Muscle of arm (tissue), 12 donors: ENCODE measurements around the gene PLPPR2. TPM values are rescaled to one million over a fixed set of nuclear protein-coding genes. Genes with fewer than 3 reads are reported as not detected.
"Not testable (repeated sequence)": the region's sequence is repeated elsewhere in the genome, so short reads cannot be mapped to it uniquely, and the experiment has no call there.

Source experiments
- DNase-seq: peaks from one replicate; pipeline ENCODE4 v3.0.0-alpha.2; 2013
- polyA plus RNA-seq, 12 donors: library from polyadenylated mRNA; unstranded; fragments of 120-200 nt; gene quantifications; one replicate each; pipeline ENCODE4 v1.2.1, GENCODE V29; 2013; ENCODE audit not compliant: insufficient read length in 12 of 12

The PLPPR2 gene
- polyA plus RNA-seq, 12 donors, result 8.4 to 22.0 (median 11.2) TPM; not detected in 1

DNA sequence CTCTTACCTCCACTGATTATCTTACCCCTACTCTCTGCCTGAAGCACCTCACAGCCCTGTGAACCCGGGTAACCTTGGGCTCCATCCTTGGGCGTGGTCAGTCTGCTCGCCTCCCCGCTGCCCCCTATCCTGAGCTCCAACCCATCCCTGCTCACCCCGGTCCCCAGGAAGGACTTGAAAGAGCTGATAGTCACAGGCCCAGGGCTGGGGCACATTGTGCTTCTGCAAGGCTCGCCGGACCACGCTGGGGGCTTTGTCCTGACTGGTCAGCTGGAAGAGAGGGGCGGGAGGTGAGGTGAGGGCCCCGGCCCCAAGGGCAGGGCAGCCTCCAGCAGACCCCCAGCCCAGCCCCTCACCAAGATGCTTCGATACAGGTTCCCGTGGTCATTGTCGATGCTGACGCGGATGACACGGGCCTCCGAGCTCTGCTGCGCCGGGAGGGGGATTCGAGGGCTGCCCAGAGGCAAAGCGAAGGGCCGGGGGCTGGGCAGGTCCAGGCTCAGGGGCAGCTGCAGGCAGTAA lies 41.9 kb downstream of the PLPPR2 start:
- DNase-seq, result no peak

DNA sequence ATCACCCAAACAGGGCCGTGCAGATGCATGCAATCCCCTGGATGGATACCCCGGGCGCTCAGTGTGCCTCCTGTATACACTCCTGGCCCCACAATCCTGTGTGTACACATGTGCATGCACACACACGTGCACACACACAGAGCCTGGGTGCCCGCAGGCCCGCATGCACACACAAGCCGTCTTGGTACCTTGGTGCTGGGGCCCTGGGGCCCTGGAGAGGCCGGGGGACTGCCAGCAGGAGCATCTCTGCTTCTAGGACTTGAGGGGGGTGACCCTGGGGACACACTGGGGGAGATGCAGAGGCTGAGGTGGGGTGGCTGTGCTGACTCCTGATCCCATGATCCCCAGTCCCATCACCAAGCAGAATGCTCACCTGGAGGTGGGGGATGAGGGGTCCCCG lies 44.4 kb downstream of the PLPPR2 start:
- no peak for DNase-seq

DNA sequence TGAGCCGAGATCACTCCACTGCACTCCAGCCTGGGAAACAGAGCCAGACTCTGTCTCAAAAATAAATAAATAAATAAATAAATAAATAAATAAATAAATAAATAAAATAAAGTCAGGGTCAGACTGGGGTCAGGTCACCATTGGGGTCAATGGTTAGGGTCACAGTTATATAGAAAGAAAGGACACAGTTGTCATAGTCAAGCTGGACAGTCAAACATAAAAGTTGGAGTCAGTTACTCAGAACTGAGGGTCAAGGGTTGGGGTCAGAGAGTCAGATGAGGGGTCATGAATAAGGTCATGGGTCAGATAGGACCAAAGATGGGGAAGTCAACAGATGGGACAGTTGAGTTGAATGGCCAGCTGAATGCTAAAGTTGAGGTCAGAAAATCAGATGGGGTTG lies 45.6 kb downstream of the PLPPR2 start:
- no peak for DNase-seq

DNA sequence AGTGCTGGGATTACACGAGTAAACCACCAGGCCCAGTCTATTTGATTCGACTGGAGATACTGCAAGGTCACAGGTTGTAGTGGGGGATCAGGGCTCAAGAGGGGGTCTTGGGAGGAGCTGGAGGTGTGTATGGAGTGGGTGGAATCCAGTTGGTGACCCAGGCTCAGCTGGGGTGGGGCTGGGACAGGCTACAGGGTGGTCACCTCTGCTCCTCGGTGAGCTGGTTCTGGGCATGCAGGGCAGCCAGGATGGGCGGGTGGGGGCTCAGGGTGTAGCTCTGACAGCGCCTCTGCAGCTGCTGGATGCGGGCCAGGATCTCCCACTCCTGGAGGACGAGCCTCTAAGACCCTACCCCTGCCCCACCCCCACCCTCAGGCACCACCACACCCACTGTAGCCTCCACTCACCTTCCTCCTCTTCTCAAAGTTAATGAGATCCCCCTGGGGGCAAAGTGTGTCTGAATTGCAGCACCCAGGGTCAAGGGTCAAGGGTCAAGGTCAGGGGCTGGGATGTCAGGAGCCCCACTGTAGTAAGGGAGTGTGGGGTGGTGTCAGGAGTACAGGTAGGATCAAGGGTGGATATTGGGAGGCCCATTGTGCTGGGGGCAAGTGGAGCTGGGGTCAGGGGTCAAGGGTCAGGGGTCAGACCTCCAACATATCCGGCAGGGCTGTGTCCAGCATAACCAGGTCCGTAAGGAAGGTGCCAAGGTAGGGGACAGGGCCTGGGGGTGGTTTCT lies 46.7 kb downstream of the PLPPR2 start:
- DNase-seq, result no peak

DNA sequence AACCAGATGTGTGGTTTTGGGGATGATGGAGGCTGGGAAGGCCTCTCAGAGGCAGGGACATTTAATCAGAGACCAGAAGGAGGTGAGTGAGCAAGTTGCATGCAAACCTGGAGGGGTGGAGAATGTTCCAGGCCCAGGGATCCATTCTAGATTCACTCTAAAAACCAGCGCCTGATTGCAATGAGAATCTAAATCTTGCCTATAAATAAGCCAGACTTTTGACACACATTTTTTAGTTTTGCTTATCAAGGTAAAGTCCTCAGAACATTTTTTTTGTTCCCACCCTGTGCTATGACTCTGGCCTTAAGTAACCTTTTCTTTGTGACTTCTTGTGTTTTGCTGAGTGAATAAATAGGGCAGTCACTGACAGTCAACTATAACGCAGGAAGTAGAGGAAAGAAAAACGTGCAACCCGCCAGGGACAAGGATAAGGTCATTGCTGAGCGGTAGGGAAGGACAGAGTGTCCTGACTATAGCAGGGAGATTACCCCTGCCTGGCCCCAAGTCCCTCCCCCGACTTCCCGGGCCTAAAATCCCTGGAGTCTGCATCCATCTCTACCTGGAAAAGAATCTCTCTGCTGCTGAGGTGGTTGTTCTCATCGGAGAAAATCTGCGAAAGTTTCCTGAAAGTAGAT lies 49.5 kb downstream of the PLPPR2 start:
- DNase-seq, result no peak

DNA sequence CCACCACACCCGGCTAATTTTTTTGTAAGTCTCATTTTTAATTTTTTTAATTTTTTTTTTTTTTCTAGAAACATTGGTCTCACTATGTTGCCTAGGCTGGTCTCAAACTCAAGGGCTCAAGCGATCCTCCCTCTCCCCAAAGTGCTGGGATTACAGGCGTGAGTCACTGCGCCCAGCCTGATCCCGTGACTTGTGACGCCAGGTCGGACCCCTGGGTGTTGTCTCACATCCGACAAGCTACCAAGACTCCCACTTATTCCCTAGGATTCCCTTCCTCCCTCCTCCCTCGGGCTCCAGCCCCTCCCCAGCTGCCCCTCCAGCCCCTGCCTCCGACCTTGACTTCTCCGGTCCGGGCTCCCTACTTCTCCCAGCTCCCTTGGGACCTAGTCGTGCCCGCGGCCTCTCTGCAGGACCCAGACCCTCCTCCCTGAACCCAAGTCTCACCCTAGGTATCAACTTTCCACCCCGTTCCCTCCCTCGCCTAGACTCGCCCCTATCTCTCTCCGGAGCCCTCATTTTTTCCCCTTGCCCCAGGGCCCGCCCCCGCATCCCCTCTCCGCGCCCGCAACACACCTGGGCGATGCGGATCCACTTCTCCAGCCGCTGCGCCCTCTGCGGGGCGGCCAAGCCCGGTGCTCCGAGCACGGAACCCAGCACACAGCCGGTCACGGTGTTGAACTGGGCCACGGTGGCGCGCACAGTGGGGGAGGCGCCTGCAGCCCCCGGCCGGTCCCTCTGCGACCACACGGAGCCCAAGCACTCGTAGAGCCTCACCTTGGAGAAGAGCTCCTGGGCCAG lies 50.8 kb downstream of the PLPPR2 start:
- DNase-seq, result no peak

DNA sequence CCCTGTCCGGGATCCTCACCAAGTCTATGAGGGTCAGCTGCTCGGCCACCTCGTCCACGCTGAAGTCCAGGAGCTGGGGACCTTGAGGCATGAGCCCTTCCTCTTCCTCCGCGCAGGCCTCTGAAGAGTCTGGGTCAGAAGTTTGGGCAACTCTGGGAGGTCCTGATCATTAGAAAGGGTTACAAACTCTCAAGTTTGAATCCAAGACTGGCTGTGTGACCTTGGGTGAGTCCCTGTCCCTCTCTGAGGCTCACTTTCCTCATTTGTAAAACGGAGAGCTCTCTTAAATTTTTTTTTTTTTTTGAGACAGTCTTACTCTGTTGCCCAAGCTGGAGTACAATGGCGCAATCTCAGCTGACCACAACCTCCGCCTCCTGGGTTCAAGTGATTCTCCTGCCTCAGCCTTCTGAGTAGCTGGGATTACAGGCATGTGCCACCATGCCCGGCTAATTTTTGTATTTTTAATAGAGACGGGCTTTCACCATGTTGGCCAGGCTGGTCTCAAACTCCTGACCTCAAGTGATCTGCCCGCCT lies 51.5 kb downstream of the PLPPR2 start:
- not testable (repeated sequence) for DNase-seq

DNA sequence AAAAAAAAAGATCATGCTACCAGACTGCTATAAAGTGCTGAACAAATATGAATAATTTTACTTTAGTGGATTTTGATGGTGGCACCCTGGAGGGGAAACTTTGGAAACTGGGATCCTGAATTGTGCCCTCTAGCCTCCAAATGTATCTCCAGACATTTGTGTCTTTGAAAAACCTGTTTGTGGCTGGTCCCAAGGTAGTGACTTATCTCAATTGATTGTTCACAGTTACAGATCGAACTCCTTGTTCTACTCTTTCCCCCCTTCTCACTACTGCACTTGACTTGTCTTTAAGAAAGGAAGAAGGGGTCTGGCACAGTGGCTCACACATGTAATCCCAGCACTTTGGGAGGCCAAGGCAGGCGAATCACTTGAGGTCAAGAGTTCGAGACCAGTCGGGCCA lies 53.4 kb downstream of the PLPPR2 start:
- no peak for DNase-seq

DNA sequence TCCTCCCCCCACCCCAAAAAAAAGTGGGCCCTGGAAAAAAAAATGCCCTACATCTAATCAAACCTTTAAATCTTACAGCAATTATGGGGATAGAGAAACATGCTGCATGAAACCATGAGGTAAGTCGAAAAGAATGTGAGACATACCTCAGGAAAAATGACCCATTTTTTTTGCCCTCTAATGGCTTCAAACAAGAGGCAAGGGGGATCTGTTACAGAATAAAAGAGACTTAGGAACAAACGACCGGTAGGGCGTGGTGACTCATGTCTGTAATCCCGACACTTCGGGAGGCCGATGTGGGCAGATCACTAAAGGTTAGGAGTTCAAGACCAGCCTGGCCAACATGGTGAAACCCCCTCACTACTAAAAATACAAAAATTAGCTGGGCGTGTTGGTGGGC lies 55.5 kb downstream of the PLPPR2 start:
- DNase-seq, result no peak

DNA sequence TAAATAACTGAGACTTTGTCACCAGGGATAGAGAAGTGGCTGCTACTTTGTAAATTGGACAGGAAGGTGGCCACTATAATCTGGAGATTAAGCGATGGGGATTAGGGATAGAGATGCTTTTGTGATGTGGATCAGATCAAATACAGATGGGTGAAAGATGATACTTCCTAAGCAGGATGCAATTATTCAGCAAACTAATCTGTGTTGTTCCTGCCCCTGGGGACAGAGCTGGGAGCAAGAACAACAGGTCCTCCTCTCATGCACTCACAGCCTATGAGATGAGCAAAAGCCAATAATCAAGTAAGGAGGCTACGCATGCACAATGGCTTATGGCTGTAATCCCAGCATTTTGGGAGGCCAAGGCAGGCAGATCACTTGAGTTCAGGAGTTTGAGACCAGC lies 59.3 kb downstream of the PLPPR2 start:
- no peak for DNase-seq

Other genes with a start within 250 kb of the PLPPR2 start
- 10 to 100 TPM in 5 of 12 donors, 1 to 10 TPM in 5, not detected in 2; 6.9 to 19.1 (median 10.4) TPM for gene SPC24, start 199.7 kb upstream of the PLPPR2 start, polyA plus RNA-seq
- 100 to 1,000 TPM in 11 of 12 donors, not detected in 1; 100 to 164 (median 118) TPM for gene KANK2, start 157.9 kb upstream of the PLPPR2 start, polyA plus RNA-seq
- gene ANGPTL8, start 115.8 kb upstream of the PLPPR2 start, polyA plus RNA-seq, result under 1 TPM in 6 of 12 donors, not detected in 6; 0.32 to 0.89 (median 0.50) TPM
- 10 to 100 TPM in 11 of 12 donors, not detected in 1; 23.7 to 53.7 (median 37.5) TPM for gene DOCK6, start 92.9 kb upstream of the PLPPR2 start, polyA plus RNA-seq
- not detected for gene TSPAN16, start 59.3 kb upstream of the PLPPR2 start, polyA plus RNA-seq
- 10 to 100 TPM in 3 of 12 donors, 1 to 10 TPM in 8, not detected in 1; 4.9 to 22.5 (median 6.8) TPM for gene RAB3D, start 15.8 kb upstream of the PLPPR2 start, polyA plus RNA-seq
- 10 to 100 TPM in 11 of 12 donors, not detected in 1; 34.5 to 56.2 (median 42.0) TPM for gene TMEM205, start 9.2 kb upstream of the PLPPR2 start, polyA plus RNA-seq
- gene CCDC159, start 8.9 kb upstream of the PLPPR2 start, polyA plus RNA-seq, result 10 to 100 TPM in 4 of 12 donors, 1 to 10 TPM in 7, not detected in 1; 4.5 to 33.7 (median 8.1) TPM
- gene SWSAP1, start 19.2 kb downstream of the PLPPR2 start, polyA plus RNA-seq, result 1 to 10 TPM in 8 of 12 donors, under 1 TPM in 2, not detected in 2; 0.86 to 2.4 (median 1.3) TPM
- 1 to 10 TPM in 11 of 12 donors, not detected in 1; 2.5 to 5.9 (median 3.3) TPM for gene EPOR, start 28.9 kb downstream of the PLPPR2 start, polyA plus RNA-seq
- 1 to 10 TPM in 3 of 12 donors, under 1 TPM in 7, not detected in 2; 0.40 to 1.5 (median 0.55) TPM for gene RGL3, start 63.9 kb downstream of the PLPPR2 start, polyA plus RNA-seq
- gene ODAD3, start 79.7 kb downstream of the PLPPR2 start, polyA plus RNA-seq, result under 1 TPM in 10 of 12 donors, not detected in 2; 0.16 to 0.41 (median 0.29) TPM
- gene PRKCSH, start 80.2 kb downstream of the PLPPR2 start, polyA plus RNA-seq, result 100 to 1,000 TPM in 11 of 12 donors, not detected in 1; 128 to 211 (median 169) TPM
- 1 to 10 TPM in 1 of 12 donors, under 1 TPM in 6, not detected in 5; 0.05 to 4.3 (median 0.21) TPM for gene ELAVL3, start 125.6 kb downstream of the PLPPR2 start, polyA plus RNA-seq
- 1 to 10 TPM in 10 of 12 donors, not detected in 2; 2.7 to 9.3 (median 4.6) TPM for gene ZNF653, start 150.4 kb downstream of the PLPPR2 start, polyA plus RNA-seq
- gene ECSIT, start 173.7 kb downstream of the PLPPR2 start, polyA plus RNA-seq, result 10 to 100 TPM in 11 of 12 donors, not detected in 1; 28.4 to 47.2 (median 35.2) TPM
- 100 to 1,000 TPM in 7 of 12 donors, 10 to 100 TPM in 4, not detected in 1; 37.7 to 129 (median 108) TPM for gene CNN1, start 183.4 kb downstream of the PLPPR2 start, polyA plus RNA-seq
- gene ELOF1, start 203.8 kb downstream of the PLPPR2 start, polyA plus RNA-seq, result 10 to 100 TPM in 11 of 12 donors, not detected in 1; 24.0 to 54.6 (median 31.9) TPM
- 1 to 10 TPM in 9 of 12 donors, under 1 TPM in 1, not detected in 2; 0.52 to 4.8 (median 1.7) TPM for gene ACP5, start 222.2 kb downstream of the PLPPR2 start, polyA plus RNA-seq
- 10 to 100 TPM in 10 of 12 donors, 1 to 10 TPM in 1, not detected in 1; 5.1 to 18.6 (median 15.7) TPM for gene ZNF627, start 242.1 kb downstream of the PLPPR2 start, polyA plus RNA-seq